ENCODE measurements around the gene RAD50. TPM values are rescaled to one million over a fixed set of nuclear protein-coding genes. Genes with fewer than 3 reads are reported as not detected.
A peak's percentile ranks its signal among the peaks of the same experiment; 100 is the strongest.

Gene RAD50
- total and polyA plus RNA-seq, 10 donors = 4.2 to 34.0 (median 25.7) TPM

DNA sequence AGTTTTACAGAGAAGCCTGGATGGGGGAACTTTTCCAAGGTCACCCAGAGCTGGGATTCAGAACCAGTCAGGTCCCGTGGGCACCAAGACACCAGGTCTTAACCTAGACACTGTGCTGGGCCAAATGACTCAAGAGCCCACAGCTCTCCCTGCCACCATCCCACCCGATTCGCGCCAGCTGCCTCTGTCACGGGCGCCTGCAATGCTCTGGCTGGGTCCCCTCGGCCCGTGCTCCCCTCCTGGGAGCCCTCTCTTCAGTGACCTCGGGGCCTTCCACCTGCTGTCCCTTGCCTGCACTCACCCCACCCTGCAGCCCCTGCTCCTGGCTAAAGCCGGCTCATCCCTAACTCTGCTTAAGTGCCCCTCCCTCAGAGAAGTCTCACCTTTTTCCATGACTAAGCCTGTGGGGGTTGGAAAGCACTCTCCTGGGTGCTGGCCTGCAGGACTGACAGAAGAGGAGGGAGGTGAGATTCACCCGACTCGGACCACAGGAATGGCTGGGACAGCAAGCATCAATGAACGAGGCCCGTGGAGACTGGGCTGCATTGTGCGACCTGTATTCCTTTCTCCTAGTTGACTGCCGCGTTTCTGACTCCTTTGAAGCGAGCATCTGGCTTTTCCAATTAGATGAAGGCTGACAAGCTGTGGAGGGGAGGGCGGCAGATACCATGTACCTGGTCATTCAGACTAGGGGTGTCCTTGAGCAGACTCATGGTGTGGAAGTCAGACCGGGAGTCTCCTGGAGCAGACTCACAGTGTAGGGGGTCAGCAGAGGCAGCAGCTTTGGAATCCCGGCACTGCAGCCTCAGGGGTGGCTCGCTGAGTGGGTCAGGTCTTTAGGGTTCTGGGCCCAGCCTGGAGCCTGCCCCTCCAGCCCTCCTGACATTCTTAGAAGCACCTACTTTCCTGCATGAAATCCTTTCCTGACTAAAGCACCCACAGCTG, 111.3 kb downstream of the RAD50 start:
- H3K4me1 ChIP-seq = peaks cover 0 to 15% (median 4%) of the 10 kb centered on the region in 6 donors
- no peaks in the 10 kb centered on the region for H3K27me3 ChIP-seq (replicated peaks in 1 of 7)
- TF ChIP-seq CTCF (IDR thresholded peaks at IDR 0.05 in 8 of 11, conservative IDR thresholded peaks at IDR 0.05 in 3 of 11) (no peak), POLR2A (IDR thresholded peaks at IDR 0.05) (no peak)
- 81 to 91% (median 84%) methylated on average over 21 to 22 of the region's 22 CpGs for WGBS, 5 donors
- H3K36me3 ChIP-seq = no peaks in the 10 kb centered on the region
- no peak overlapping the region for H3K27ac ChIP-seq
- H3K4me3 ChIP-seq = no peak overlapping the region
- intact Hi-C loops (cut with DNase I; ENCODE audit: low total_unique reads) = no loop called here
- H3K9me3 ChIP-seq = no peaks in the 10 kb centered on the region
- DNase-seq = peak; percentile 67

- intact Hi-C loops (cut with DNase I; ENCODE audit: low total_unique reads) = no loop called here
- DNase-seq = peak; percentile 37
- TF ChIP-seq CTCF (IDR thresholded peaks at IDR 0.05 in 8 of 11, conservative IDR thresholded peaks at IDR 0.05 in 3 of 11) (no peak), POLR2A (IDR thresholded peaks at IDR 0.05) (no peak)
Measured at GRCh38 chr5:132668706-132669454, 112.1 kb downstream of the RAD50 start.

DNA sequence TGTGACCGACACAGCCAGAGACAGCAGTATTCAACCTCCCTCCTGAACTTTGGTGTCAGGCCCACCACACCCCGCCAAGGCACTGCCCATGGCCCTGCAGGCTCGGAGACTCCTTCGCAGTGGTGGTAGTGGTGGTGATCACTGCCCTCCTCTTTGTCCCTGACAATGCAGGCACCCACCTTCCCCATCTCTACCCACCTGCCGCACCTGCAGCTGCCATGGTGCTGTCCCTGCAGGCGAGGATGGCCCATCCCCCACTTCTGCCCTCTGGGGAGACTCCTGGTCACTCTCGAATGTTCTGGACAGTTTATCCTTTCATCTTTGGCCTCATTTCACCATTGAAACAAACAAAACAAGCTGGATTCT, 112.7 kb downstream of the RAD50 start:
- Histone ChIP-seq H3K4me3 (no peak overlapping the region), H3K4me1 (peaks cover 0 to under 1% (median 0%) of the 10 kb centered on the region in 6 donors), H3K27me3 (replicated peaks in 1 of 7) (no peaks in the 10 kb centered on the region), H3K9me3 (no peaks in the 10 kb centered on the region), H3K36me3 (no peaks in the 10 kb centered on the region), H3K27ac (no peak overlapping the region)
- intact Hi-C loops (cut with DNase I; ENCODE audit: low total_unique reads) = no loop called here
- WGBS, 5 donors = 82 to 95% (median 91%) methylated on average over 6 to 7 of the region's 7 CpGs
- DNase-seq = peak; percentile 62
- TF ChIP-seq POLR2AphosphoS5 (IDR thresholded peaks at IDR 0.05) (no peak), POLR2A (IDR thresholded peaks at IDR 0.05) (no peak), CTCF (IDR thresholded peaks at IDR 0.05 in 8 of 11, conservative IDR thresholded peaks at IDR 0.05 in 3 of 11) (no peak)

More at GRCh38 chr5:132668706-132669454, 112.1 kb downstream of the RAD50 start:
- no peak overlapping the region for H3K4me3 ChIP-seq
- H3K9me3 ChIP-seq = no peaks in the 10 kb centered on the region
- H3K27ac ChIP-seq = no peak overlapping the region
- H3K4me1 ChIP-seq = peaks cover 0 to 6% (median under 1%) of the 10 kb centered on the region in 6 donors
- H3K27me3 ChIP-seq (replicated peaks in 1 of 7) = no peaks in the 10 kb centered on the region
- no peaks in the 10 kb centered on the region for H3K36me3 ChIP-seq
- 87 to 96% (median 92%) methylated on average over 14 of the region's 14 CpGs for WGBS, 5 donors

Measured in spleen (tissue), 11 donors.